CD4-positive, alpha-beta T cell treated with Interleukin-1 beta for 1 hour (primary cell): ENCODE results near the gene CLPTM1L.

Source experiments
- DNase-seq, 2 donors: peaks; one replicate each; pipeline ENCODE4 v3.0.0-alpha.2; 2020 to 2022

CLPTM1L gene

DNA sequence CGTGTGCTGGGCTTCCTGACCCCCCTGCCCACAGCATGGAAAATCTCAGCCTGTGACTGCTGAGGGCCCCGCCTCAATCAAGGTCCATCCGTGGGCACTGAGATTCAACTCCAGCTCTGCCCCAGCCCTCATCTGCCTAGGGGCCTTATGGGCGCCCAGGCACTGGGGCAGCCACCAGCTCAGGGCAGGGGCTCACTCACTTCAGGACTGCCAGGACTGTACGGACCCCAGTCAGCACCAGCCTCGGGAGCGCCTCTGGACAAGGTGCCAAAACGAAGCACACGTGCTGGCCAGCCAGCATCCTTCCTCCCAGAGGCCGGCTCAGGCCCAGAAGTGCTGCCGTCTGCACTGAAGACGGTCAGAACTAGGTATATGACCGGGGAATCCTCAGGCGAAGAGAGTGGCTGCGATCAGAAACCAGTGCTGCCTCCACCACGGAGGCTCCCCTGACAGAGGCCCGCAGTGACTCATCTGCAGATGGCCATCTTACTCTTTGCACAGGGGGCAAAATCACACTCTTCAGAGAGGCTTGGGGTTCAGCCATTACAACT is 19.6 kb downstream of the CLPTM1L start:
- DNase-seq: no peak

- DNase-seq: no peak
Observed at GRCh38 chr5:1324719-1325190, 20.1 kb downstream of the CLPTM1L start.

DNA sequence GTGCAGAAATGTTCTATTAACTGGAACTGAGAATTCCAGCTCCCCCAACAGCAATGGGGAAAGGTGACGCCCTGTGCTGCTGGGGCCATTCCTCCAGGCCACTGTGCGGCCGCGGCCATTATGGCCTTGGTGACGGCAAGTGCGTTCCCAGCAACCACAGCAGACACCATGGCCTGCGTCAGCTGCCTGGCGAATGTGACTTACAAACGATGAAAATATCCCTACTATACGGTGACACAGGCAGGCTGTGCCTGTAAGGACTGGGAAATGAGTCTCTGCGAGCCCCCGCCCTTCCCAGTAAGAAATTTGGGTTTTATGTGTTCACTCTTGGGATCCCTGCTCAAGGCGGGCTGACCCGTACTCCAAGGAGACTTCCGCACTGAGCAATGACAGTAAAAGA is 20.6 kb downstream of the CLPTM1L start:
- no peak for DNase-seq

DNA sequence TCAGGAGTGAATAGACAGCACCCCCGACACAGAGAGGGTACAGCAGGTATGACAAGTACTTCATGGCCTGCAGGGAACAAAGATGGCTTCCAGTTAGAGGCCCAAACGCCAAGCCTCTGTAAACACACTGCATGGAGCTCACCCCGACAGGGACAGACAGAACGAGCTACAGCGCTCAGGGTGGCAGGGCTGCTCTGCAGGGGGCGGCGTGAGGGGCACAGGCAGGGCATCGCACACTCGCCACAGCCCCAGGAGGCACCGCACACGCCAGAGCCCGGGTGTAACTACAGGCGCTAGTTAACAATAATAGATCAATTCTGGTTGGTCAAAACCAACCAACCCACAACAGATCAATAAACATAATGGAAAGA is 21.1 kb downstream of the CLPTM1L start:
- DNase-seq: no peak

DNA sequence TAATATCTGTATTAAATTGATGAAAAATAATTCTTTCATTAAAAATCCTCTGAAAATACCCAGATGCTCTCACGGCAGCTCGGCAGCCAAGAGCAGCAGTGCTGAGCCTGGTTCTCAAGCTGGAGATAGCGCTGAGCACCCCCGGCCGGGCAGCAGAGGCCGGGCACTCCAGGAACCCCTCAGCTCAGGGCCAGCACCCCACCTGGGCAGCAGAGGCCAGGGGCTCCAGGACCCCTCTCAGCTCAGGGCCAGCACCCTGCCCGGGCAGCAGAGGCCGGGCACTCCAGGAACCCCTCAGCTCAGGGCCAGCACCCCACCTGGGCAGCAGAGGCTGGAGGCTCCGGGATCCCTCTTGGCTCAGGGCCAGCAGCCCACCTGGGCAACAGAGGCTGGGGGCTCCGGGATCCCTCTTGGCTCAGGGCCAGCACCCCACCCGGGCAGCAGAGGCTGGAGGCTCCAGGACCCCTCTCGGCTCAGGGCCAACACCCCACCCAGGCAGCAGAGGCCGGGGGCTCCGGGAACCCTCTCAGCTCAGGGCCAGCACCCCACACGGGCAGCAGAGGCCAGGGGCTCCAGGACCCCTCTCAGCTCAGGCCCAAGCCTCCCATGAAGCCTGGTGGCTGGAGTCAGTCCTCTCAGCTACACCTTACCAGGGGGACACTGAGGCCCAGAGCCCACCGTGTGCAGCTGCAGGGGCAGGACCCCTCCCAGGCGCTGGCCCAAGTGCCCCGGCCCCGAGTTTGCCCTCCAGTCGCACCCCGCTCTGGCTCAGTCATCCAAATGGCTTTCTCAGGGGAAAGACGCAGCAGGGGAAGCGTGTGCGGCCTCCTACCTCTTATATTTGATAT is 21.7 kb downstream of the CLPTM1L start:
- no peak for DNase-seq

- DNase-seq: no peak
Observed at GRCh38 chr5:1322036-1322900, 22.6 kb downstream of the CLPTM1L start.

- DNase-seq: no peak
Observed at GRCh38 chr5:1321576-1321975, 23.3 kb downstream of the CLPTM1L start.

- no peak for DNase-seq
Observed at GRCh38 chr5:1320436-1321344, 24.2 kb downstream of the CLPTM1L start.

- DNase-seq: no peak
Observed at GRCh38 chr5:1319436-1320256, 25.3 kb downstream of the CLPTM1L start.

GRCh38 chr5:1318659-1319251 is 26.1 kb downstream of the CLPTM1L start:
- DNase-seq: no peak

GRCh38 chr5:1317921-1318565 is 26.9 kb downstream of the CLPTM1L start:
- no peak for DNase-seq

GRCh38 chr5:1316588-1317340 is 28.1 kb downstream of the CLPTM1L start:
- DNase-seq: no peak

DNA sequence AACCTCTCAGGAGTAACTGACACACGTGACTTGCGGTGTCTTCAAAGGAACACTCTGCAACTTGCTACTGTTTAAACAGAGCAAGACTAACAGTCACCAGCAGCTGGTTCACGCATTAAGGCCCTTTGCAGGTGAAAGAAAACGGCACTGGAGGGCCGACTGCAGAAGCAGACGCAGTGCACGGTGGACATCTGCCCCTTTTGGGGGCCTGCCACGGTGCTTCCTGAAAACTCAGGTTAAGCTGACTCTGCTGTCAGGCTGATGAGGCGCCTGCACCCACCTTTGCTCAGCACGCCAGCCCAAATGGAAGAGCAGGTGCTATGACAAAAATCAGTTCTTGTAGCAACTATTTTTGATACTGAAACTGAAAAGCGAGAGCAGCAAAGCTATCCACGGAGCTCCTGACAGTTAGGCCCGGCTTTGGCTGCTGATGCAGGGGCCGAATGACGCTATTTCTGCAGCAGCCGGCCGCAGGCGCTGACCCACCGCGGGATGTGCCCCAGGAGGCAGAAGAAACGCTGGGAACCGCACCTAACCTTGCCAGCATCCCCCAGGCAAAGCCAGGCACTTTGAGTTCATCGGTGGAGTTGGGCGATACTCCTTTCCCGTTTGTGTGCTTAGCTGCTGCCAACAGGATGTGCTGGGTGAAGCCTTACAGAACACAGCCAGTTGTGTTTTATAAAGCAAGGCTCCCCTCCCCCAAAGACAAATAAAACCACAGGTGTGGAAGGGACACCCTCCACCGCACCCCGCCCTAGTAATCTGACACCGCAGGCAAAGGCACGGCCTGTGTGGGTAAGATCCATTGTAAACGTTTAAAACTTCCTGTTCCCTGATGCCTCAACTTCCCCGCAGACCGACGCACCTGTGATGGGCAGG is 29.0 kb downstream of the CLPTM1L start:
- peak; percentile 56 to 69 for DNase-seq

- DNase-seq: no peak
Observed at GRCh38 chr5:1315018-1315708, 29.7 kb downstream of the CLPTM1L start.

- no peak for DNase-seq
Observed at GRCh38 chr5:1314564-1314982, 30.3 kb downstream of the CLPTM1L start.

DNA sequence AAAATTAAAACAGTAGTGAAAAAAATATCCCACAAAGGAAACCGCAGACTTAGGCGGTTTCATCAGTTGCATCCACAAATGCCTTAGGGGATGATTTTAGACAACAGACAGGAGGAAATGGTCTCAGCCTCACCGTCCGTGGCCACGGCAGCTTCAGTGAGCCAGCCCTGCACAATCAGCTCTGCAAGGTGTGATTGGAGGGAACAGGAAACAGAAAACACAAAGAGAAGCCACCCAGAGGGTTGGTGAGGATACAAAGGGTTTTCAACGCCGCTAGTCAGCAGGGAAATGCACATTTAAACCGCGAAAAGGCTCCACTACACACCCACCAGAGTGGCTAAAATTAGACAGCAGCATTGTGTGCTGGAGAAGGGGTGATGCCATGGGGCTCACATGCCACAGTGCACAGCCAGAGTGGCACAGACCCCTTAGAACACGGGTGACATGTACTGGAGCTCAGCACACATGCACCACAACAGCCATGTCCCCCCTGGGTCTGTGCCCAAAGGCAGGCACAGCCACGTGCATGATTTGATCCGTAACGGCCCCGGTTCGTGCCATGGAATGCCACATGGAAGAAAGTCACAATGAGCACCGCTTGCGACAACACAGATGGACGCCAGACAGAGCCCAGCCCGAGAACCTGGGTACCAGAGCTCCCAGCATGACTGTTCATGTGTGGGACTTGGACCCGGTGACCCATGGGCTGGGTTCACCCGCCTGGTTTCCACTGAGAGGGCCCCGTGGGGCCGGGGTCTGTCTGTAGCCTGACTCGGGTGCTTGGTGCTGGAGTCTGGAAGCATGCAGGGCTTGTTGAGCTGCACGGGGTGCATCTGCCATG is 31.7 kb downstream of the CLPTM1L start:
- DNase-seq: peak; percentile 41 to 54

GRCh38 chr5:1312206-1312605 is 32.7 kb downstream of the CLPTM1L start:
- DNase-seq: peak; percentile 44
